ENCODE measurements around the gene CACUL1. TPM values are rescaled to one million over a fixed set of nuclear protein-coding genes. Genes with fewer than 3 reads are reported as not detected.
"Not testable (repeated sequence)": the region's sequence is repeated elsewhere in the genome, so short reads cannot be mapped to it uniquely, and the experiment has no call there.

The CACUL1 gene
- total RNA-seq, 1 experiment from 2014 or later, result 62.5 TPM

- H3K4me1 ChIP-seq (replicated peaks; ENCODE audit: insufficient read depth), result peaks cover 18% of the 10 kb centered on the region
- intact Hi-C loops (cut with micrococcal nuclease; ENCODE audit: unreplicated experiment), result no loop called here
- H3K4me2 ChIP-seq, result no peak overlapping the region
- H3K27me3 ChIP-seq (ENCODE audit: insufficient read depth, low read depth), result no peaks in the 10 kb centered on the region
- no peak for TF ChIP-seq CTCF (conservative IDR thresholded peaks at IDR 0.05)
- no peak for TF ChIP-seq EZH2 (IDR thresholded peaks at IDR 0.05; ENCODE audit: low read depth)
- H4K20me1 ChIP-seq (ENCODE audit: insufficient read depth), result peaks cover 76% of the 10 kb centered on the region
- H3K27ac ChIP-seq, result no peak overlapping the region
- POLR2A ChIA-PET (ENCODE audit: unreplicated experiment), result interaction anchor here (0.7 kb wide), 1 partner anchor 88 kb away, joined by 3 read pairs; no protein-coding TSS in a partner anchor
- H3K9me3 ChIP-seq (ENCODE audit: insufficient read depth, low read depth), result no peaks in the 10 kb centered on the region
- no peaks in the 10 kb centered on the region for H3K9me2 ChIP-seq (ENCODE audit: insufficient read depth)
- H3K4me3 ChIP-seq, result no peak overlapping the region
- no peaks in the 10 kb centered on the region for H3K36me3 ChIP-seq (ENCODE audit: low read depth)
- no peak for DNase-seq
- BruUV-seq (replicated peaks), result no TSS peak
- peaks cover 4% of the 10 kb centered on the region; the same call in 1 of the 2 replicates for H3F3A ChIP-seq (ENCODE audit: insufficient read depth, low read depth)
- H3K79me2 ChIP-seq (ENCODE audit: low read depth), result peaks cover 100% of the 10 kb centered on the region
- no peak overlapping the region for H2AFZ ChIP-seq
- CTCF ChIA-PET, result no interaction called here
These were observed 6.7 kb downstream of the CACUL1 start for GRCh38 chr10:118748041-118748440.

GRCh38 chr10:118746246-118746645 is 8.5 kb downstream of the CACUL1 start:
- BruUV-seq (replicated peaks), result no TSS peak
- H3K4me1 ChIP-seq (replicated peaks; ENCODE audit: insufficient read depth), result peaks cover 26% of the 10 kb centered on the region
- no peak for TF ChIP-seq CTCF (conservative IDR thresholded peaks at IDR 0.05)
- TF ChIP-seq EZH2 (IDR thresholded peaks at IDR 0.05; ENCODE audit: low read depth), result no peak
- H4K20me1 ChIP-seq (ENCODE audit: insufficient read depth), result peaks cover 58% of the 10 kb centered on the region
- ChIA-PET CTCF (no interaction called here), POLR2A (ENCODE audit: unreplicated experiment) (no interaction called here)
- H3K4me3 ChIP-seq, result no peak overlapping the region
- H2AFZ ChIP-seq, result no peak overlapping the region
- no peak overlapping the region for H3K4me2 ChIP-seq
- intact Hi-C loops (cut with micrococcal nuclease; ENCODE audit: unreplicated experiment), result no loop called here
- H3K9me2 ChIP-seq (ENCODE audit: insufficient read depth), result no peaks in the 10 kb centered on the region
- no peaks in the 10 kb centered on the region for H3K9me3 ChIP-seq (ENCODE audit: insufficient read depth, low read depth)
- H3K79me2 ChIP-seq (ENCODE audit: low read depth), result peaks cover 100% of the 10 kb centered on the region
- H3K27ac ChIP-seq, result no peak overlapping the region
- no peaks in the 10 kb centered on the region for H3K36me3 ChIP-seq (ENCODE audit: low read depth)
- H3K27me3 ChIP-seq (ENCODE audit: insufficient read depth, low read depth), result no peaks in the 10 kb centered on the region
- DNase-seq, result no peak
- H3F3A ChIP-seq (ENCODE audit: insufficient read depth, low read depth), result peaks cover 11% of the 10 kb centered on the region; the same call in 1 of the 2 replicates

GRCh38 chr10:118745056-118745455 is 9.7 kb downstream of the CACUL1 start:
- H3K9me2 ChIP-seq (ENCODE audit: insufficient read depth), result no peaks in the 10 kb centered on the region
- H3K4me1 ChIP-seq (replicated peaks; ENCODE audit: insufficient read depth), result peaks cover 26% of the 10 kb centered on the region
- ChIA-PET CTCF (no interaction called here), POLR2A (ENCODE audit: unreplicated experiment) (no interaction called here)
- H3K9me3 ChIP-seq (ENCODE audit: insufficient read depth, low read depth), result no peaks in the 10 kb centered on the region
- no peaks in the 10 kb centered on the region for H3K36me3 ChIP-seq (ENCODE audit: low read depth)
- BruUV-seq (replicated peaks), result no TSS peak
- H2AFZ ChIP-seq, result no peak overlapping the region
- H3K4me2 ChIP-seq, result no peak overlapping the region
- H3K79me2 ChIP-seq (ENCODE audit: low read depth), result peaks cover 100% of the 10 kb centered on the region
- H3K4me3 ChIP-seq, result no peak overlapping the region
- H3K27ac ChIP-seq, result no peak overlapping the region
- intact Hi-C loops (cut with micrococcal nuclease; ENCODE audit: unreplicated experiment), result no loop called here
- no peak for DNase-seq
- TF ChIP-seq EZH2 (IDR thresholded peaks at IDR 0.05; ENCODE audit: low read depth) (no peak), CTCF (conservative IDR thresholded peaks at IDR 0.05) (no peak)
- no peaks in the 10 kb centered on the region for H3K27me3 ChIP-seq (ENCODE audit: insufficient read depth, low read depth)
- H3F3A ChIP-seq (ENCODE audit: insufficient read depth, low read depth), result peaks cover 11% of the 10 kb centered on the region; the same call in 1 of the 2 replicates
- H4K20me1 ChIP-seq (ENCODE audit: insufficient read depth), result peaks cover 50% of the 10 kb centered on the region

GRCh38 chr10:118744346-118744918 is 10.3 kb downstream of the CACUL1 start:
- Histone ChIP-seq H3K4me1 (replicated peaks; ENCODE audit: insufficient read depth) (peaks cover 26% of the 10 kb centered on the region), H4K20me1 (ENCODE audit: insufficient read depth) (peaks cover 52% of the 10 kb centered on the region), H3K79me2 (ENCODE audit: low read depth) (peaks cover 100% of the 10 kb centered on the region), H3F3A (ENCODE audit: insufficient read depth, low read depth) (peaks cover 11% of the 10 kb centered on the region; the same call in 1 of the 2 replicates)
- H3K27me3 ChIP-seq (ENCODE audit: insufficient read depth, low read depth); H3K27ac ChIP-seq; DNase-seq; H3K36me3 ChIP-seq (ENCODE audit: low read depth); BruUV-seq (replicated peaks); H3K9me2 ChIP-seq (ENCODE audit: insufficient read depth); intact Hi-C loops (cut with micrococcal nuclease; ENCODE audit: unreplicated experiment); H3K4me2 ChIP-seq; H3K4me3 ChIP-seq; H3K9me3 ChIP-seq (ENCODE audit: insufficient read depth, low read depth); H2AFZ ChIP-seq; POLR2A ChIA-PET (ENCODE audit: unreplicated experiment); CTCF ChIA-PET: not testable (repeated sequence)

All from PC-9 (cell line).